ENCODE data around the gene TUBA1C.
"Not testable (repeated sequence)": the region's sequence is repeated elsewhere in the genome, so short reads cannot be mapped to it uniquely, and the experiment has no call there.

- not testable (repeated sequence) for TF ChIP-seq ZNF776 (tag by site-specific recombination; IDR thresholded peaks at IDR 0.05; ENCODE audit: borderline replicate concordance); ZNF10 (tag by site-specific recombination; IDR thresholded peaks at IDR 0.05); ZNF704 (tag by site-specific recombination; IDR thresholded peaks at IDR 0.05); ZNF501 (tag by site-specific recombination; IDR thresholded peaks at IDR 0.05); ZNF513 (tag by site-specific recombination; IDR thresholded peaks at IDR 0.05); GLI2 (tag by site-specific recombination; IDR thresholded peaks at IDR 0.05; ENCODE audit: borderline replicate concordance, low read depth); ZBTB6 (tag by site-specific recombination; IDR thresholded peaks at IDR 0.05); ZNF274 (IDR thresholded peaks at IDR 0.05; ENCODE audit: low read length); ZNF274 (tag by site-specific recombination; IDR thresholded peaks at IDR 0.05; ENCODE audit: borderline replicate concordance); ZNF549 (tag by site-specific recombination; IDR thresholded peaks at IDR 0.05); GLIS1 (tag by site-specific recombination; IDR thresholded peaks at IDR 0.05); ZNF621 (tag by site-specific recombination; IDR thresholded peaks at IDR 0.05); ZNF23 (tag by site-specific recombination; IDR thresholded peaks at IDR 0.05; ENCODE audit: borderline replicate concordance)
Observed at GRCh38 chr12:49269191-49269590, 4.3 kb downstream of the TUBA1C start.
